Pancreas (tissue), 10 donors: ENCODE measurements around the gene OR6C3. TPM values are rescaled to one million over a fixed set of nuclear protein-coding genes. Genes with fewer than 3 reads are reported as not detected.

ENCODE experiments used
- ATAC-seq, 4 donors: fragments of 200-7000 bp; cut with Tn5 transposase; one replicate each; pipeline versions ENCODE4 v1.8.0 to v1.9.1; 2020; ENCODE audit warnings: mild to moderate bottlenecking in 4 of 4, moderate library complexity in 4 of 4
- DNase-seq, 6 donors: peaks; one replicate each; pipeline ENCODE4 v3.0.0-alpha.2; 2020
- FAIRE-seq: peaks from 2 replicates; lab custom pipeline; 2012; peaks lifted over from hg19 to GRCh38; lab: Jason Lieb, UNC
- H3K27ac ChIP-seq, 4 donors: fragments of 200-600 bp; sonication (generic); 1 replicate in 3 of 4; 2 replicates in 1 of 4; pipeline versions ENCODE4 v1.5.0 to v1.8.0; 2020
- H3K27me3 ChIP-seq, 4 donors: fragments of 200-600 bp; one replicate each; pipeline ENCODE4 v1.8.0; 2021
- H3K36me3 ChIP-seq, 3 donors: fragments of 200-600 bp; sonication (generic) in 1 of 3; one replicate each; pipeline versions ENCODE4 v1.5.0 to v1.8.0; 2020 to 2021
- H3K4me1 ChIP-seq, 3 donors: fragments of 200-600 bp; one replicate each; pipeline ENCODE4 v1.8.0; 2021
- H3K4me3 ChIP-seq, 4 donors: fragments of 200-600 bp; sonication (generic) in 2 of 4; one replicate each; pipeline versions ENCODE4 v1.5.0 to v1.8.0; 2020 to 2021
- H3K9me3 ChIP-seq, 4 donors: fragments of 200-600 bp; one replicate each; pipeline ENCODE4 v1.8.0; 2021
- WGBS, 2 donors: extraction: QIAGEN DNeasy Blood & Tissue Kit; methylation state at CpG; one replicate each; pipeline ENCODE4 v1.1.7; 2013; 5-methylcytosine and 5-hydroxymethylcytosine counted together
- intact Hi-C, 3 donors: fragments of 100-400 bp; cut with DNase I; formaldehyde crosslinking; loops; one replicate each; pipeline versions ENCODE4 v1.11.1 to v1.14.2; 2022
- polyA plus RNA-seq, 2 donors: library from polyadenylated mRNA; stranded (reverse); fragments of 200-250 nt; gene quantifications; one replicate each; pipeline ENCODE4 v1.2.3, GENCODE V29; 2013
- total RNA-seq, 6 donors: library from RNA; stranded (reverse); fragmentation: NEBNext Ultra II Directional in 4 of 6; extraction: Animal tissue kit (Norgen Biotek cat#: 25700) in 4 of 6; gene quantifications; one replicate each; pipeline versions ENCODE4 v1.2.1 to v1.2.4, GENCODE V29; 2021 to 2023
- TF ChIP-seq, protein P1 (sequence below), 4 donors: fragments of 200-600 bp; sonication (generic) in 3 of 4; IDR thresholded peaks; one replicate each; pipeline versions ENCODE4 v1.5.0 to v1.8.0; 2021; ENCODE audit warnings: antibody characterized with exemption in 4 of 4
- donor health status: healthy with polysubstance abuse.
- donor health status: DM: no; HTN: no; CAD: no; lungs with moderate emphysema.
- donor health status: DM: no; HTN: no; CAD: no.
- donor health status: control.
- donor health status: control.
- donor health status: Bipolar disorder and iron deficiency.
- donor health status: DM: yes; HTN: yes; CAD: no.
- donor health status: DM: no; HTN: no; CAD: no.
- donor health status: DM: no; HTN: no; CAD: no.
- donor health status: DM: yes; HTN: yes; CAD: no.

OR6C3 gene
- total and polyA plus RNA-seq, 8 donors = not detected

DNA sequence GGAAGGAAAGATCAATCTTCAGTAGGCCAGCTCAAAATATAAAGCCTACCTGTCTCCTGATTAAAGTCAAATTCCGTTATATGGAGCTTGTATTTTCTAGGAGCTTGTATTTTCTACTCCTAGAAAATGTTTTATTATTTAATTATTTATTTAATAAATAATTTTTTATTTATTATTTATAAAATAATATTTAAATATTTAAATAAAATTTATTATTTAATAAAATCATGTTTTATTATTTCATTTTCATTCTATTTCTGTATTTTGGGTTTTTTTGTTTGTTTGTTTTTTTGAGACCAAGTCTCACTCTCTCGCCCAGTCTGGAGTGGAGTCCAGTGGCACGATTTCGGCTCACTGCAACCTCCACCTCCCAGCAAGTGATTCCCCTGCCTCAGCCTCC is 42.0 kb downstream of the OR6C3 start:
- H3K27me3 ChIP-seq = no peaks in the 10 kb centered on the region
- TF ChIP-seq, protein P1, sequence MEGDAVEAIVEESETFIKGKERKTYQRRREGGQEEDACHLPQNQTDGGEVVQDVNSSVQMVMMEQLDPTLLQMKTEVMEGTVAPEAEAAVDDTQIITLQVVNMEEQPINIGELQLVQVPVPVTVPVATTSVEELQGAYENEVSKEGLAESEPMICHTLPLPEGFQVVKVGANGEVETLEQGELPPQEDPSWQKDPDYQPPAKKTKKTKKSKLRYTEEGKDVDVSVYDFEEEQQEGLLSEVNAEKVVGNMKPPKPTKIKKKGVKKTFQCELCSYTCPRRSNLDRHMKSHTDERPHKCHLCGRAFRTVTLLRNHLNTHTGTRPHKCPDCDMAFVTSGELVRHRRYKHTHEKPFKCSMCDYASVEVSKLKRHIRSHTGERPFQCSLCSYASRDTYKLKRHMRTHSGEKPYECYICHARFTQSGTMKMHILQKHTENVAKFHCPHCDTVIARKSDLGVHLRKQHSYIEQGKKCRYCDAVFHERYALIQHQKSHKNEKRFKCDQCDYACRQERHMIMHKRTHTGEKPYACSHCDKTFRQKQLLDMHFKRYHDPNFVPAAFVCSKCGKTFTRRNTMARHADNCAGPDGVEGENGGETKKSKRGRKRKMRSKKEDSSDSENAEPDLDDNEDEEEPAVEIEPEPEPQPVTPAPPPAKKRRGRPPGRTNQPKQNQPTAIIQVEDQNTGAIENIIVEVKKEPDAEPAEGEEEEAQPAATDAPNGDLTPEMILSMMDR (IDR thresholded peaks at IDR 0.05) = no peak
- WGBS, 2 donors = 71 to 77% methylated on average over 4 of the region's 4 CpGs
- no peak overlapping the region for H3K27ac ChIP-seq
- H3K4me3 ChIP-seq = no peak overlapping the region
- no peaks in the 10 kb centered on the region for H3K36me3 ChIP-seq
- no peak for DNase-seq
- intact Hi-C loops = no loop called here
- no peak for FAIRE-seq
- H3K9me3 ChIP-seq = no peaks in the 10 kb centered on the region
- H3K4me1 ChIP-seq = no peaks in the 10 kb centered on the region
- ATAC-seq = no peak

Other genes starting within 250 kb of the OR6C3 start
- not detected for gene OR9K2, start 204.3 kb upstream of the OR6C3 start, total RNA-seq
- not detected for gene OR9K2, start 204.3 kb upstream of the OR6C3 start, polyA plus RNA-seq
- gene OR10A7, start 109.7 kb upstream of the OR6C3 start, total RNA-seq = not detected
- gene OR10A7, start 109.7 kb upstream of the OR6C3 start, polyA plus RNA-seq = not detected
- not detected for gene OR6C74, start 86.1 kb upstream of the OR6C3 start, total RNA-seq
- gene OR6C74, start 86.1 kb upstream of the OR6C3 start, polyA plus RNA-seq = not detected
- gene OR6C6, start 34.2 kb upstream of the OR6C3 start, total RNA-seq = not detected
- gene OR6C6, start 34.2 kb upstream of the OR6C3 start, polyA plus RNA-seq = not detected
- not detected for gene OR6C1, start 16.4 kb upstream of the OR6C3 start, total RNA-seq
- gene OR6C1, start 16.4 kb upstream of the OR6C3 start, polyA plus RNA-seq = not detected
- not detected for gene OR6C75, start 32.2 kb downstream of the OR6C3 start, total RNA-seq
- gene OR6C75, start 32.2 kb downstream of the OR6C3 start, polyA plus RNA-seq = not detected
- not detected for gene OR6C65, start 69.8 kb downstream of the OR6C3 start, total RNA-seq
- gene OR6C65, start 69.8 kb downstream of the OR6C3 start, polyA plus RNA-seq = not detected
- not detected for gene OR6C76, start 95.5 kb downstream of the OR6C3 start, total RNA-seq
- gene OR6C76, start 95.5 kb downstream of the OR6C3 start, polyA plus RNA-seq = not detected
- not detected for gene OR6C2, start 113.3 kb downstream of the OR6C3 start, total RNA-seq
- gene OR6C2, start 113.3 kb downstream of the OR6C3 start, polyA plus RNA-seq = not detected
- not detected for gene OR6C70, start 139.4 kb downstream of the OR6C3 start, total RNA-seq
- not detected for gene OR6C70, start 139.4 kb downstream of the OR6C3 start, polyA plus RNA-seq
- not detected for gene OR6C68, start 161.6 kb downstream of the OR6C3 start, total RNA-seq
- gene OR6C68, start 161.6 kb downstream of the OR6C3 start, polyA plus RNA-seq = not detected
- not detected for gene OR6C4, start 218.9 kb downstream of the OR6C3 start, total RNA-seq
- not detected for gene OR6C4, start 218.9 kb downstream of the OR6C3 start, polyA plus RNA-seq
- gene OR2AP1, start 241.7 kb downstream of the OR6C3 start, total RNA-seq = not detected
- gene OR2AP1, start 241.7 kb downstream of the OR6C3 start, polyA plus RNA-seq = not detected